Stimulated activated CD8-positive, alpha-beta memory T cell treated with anti-CD3 and anti-CD28 coated beads, Interleukin-7, amount 100 ng/mL, for 24 hours (primary cell): ENCODE measurements around the gene ADAMTS17.
"Not testable (repeated sequence)": the region's sequence is repeated elsewhere in the genome, so short reads cannot be mapped to it uniquely, and the experiment has no call there.

Experiments
- DNase-seq: peaks from one replicate; pipeline ENCODE4 v3.0.0-alpha.2; 2020; ENCODE audit warnings: low read depth

The ADAMTS17 gene

DNA sequence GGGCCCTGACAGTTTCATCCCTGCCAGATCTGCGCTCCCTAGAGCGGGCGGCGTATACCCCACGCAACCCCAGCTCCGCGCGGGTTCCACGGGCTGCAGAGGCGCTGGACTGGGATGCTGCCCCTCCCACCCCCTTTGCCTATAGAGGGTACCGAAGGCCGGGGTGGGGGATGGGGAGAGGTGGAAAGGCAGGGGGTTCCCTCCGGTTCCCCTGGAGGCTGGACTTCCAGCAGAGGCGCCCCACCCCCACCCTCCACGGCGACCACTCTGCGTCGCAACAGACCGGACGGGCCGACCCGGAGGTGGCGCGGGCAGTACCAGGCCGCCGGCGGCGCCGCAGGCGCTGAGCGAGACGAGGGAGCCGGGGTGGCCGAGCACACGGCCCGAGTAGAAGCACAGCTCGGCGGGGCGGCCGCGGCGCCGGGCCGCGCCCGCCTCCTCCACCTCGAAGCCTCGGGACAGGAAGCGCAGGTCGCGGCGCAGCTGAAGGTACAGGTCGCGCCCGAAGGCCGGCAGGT is 995 bp downstream of the ADAMTS17 start:
- DNase-seq = no peak

DNA sequence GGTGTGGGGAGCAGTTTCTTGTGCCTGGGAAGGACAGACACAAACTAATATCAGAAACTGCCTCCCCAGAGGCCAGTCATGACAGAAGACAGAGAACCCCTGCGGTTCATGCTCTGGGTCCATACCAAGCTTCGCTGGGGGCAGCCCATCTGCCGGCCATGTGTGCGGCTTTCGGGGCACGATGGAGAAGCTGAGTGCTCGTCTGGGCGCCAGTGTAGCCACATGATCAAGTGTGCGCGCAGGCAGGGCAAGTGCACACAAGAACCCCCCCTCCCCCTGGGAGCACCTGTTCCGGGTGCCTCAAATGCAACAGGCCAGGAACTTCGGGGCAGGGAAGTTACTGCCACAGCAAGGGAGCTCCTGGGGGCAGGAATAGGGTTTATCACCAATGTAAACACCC is 1.8 kb downstream of the ADAMTS17 start:
- no peak for DNase-seq

- DNase-seq = not testable (repeated sequence)
Observed at GRCh38 chr15:100339451-100339850, 2.3 kb downstream of the ADAMTS17 start.

GRCh38 chr15:100338971-100339444 is 2.8 kb downstream of the ADAMTS17 start:
- DNase-seq = no peak

- DNase-seq = no peak
Observed at GRCh38 chr15:100338247-100338646, 3.5 kb downstream of the ADAMTS17 start.

- no peak for DNase-seq
Observed at GRCh38 chr15:100337096-100338044, 4.4 kb downstream of the ADAMTS17 start.

DNA sequence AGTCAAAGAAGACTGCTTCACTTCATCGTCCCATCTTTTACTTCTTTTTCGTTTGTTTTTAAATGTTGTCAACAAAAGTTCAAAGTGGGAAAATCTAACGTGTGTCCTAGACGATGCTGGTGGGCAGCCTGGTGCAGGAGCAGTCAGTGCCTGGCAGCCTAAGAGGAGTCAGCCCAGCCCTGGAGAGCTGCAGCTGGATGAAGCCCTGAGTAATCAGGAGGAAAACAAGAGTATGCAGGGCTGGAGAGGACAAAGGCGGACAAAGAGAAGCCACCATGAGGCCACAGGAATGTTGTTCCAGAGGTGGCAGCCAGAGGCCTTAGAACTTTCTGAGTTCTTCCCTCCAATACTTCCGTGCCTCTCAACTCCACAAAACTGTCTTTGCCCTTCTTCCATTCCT is 5.7 kb downstream of the ADAMTS17 start:
- DNase-seq = no peak

DNA sequence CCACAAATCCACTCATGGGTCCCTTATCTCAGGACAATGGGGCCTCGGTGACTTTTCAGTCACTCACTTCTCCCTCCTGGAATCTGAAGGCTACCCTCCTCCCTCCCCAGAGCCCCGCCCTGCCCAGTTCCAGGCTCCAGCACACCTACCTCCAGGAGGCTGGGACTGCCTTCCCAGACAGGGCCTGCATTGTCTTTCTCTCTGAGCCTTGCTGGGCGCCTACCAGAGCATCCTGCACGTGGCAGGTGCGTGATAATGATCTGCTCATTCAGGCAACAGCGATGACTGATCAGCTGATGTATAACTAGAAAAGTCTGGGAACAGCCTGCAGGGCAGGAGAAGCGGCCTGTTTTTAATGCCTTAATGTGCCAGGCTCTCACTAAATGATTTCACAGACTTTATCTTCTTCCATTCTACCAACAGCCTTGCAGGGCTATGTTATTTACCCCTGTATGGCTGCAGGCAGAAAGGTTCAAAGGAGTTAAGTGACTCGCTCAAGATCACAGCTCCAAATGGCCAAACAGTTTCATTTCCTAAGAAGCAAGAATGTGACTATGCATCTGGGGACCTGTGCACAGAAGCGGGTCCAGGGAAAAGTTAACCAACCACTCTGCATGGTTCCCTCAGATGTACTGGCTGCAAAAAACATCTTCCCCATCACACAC is 6.3 kb downstream of the ADAMTS17 start:
- no peak for DNase-seq

DNA sequence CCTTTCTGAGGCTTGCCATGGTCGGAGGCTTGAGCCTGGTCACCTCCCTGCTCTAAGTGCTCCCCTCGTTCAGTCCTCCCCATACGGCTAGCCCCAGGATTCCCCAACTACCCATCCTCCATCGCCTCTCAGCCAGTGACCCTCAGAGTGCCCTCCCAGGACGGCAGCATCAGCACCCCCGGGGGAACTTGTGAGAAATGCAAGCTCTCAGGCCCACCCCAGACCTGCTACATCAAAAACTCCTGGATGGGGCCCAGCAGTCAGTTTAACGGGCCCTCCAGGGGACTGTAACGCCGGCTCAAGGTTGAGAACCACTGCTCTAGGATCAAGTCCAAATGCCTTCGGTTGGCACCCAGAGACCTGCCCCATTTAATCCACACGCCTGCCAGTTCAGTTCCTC is 6.9 kb downstream of the ADAMTS17 start:
- DNase-seq = no peak

GRCh38 chr15:100334456-100334855 is 7.3 kb downstream of the ADAMTS17 start:
- no peak for DNase-seq

DNA sequence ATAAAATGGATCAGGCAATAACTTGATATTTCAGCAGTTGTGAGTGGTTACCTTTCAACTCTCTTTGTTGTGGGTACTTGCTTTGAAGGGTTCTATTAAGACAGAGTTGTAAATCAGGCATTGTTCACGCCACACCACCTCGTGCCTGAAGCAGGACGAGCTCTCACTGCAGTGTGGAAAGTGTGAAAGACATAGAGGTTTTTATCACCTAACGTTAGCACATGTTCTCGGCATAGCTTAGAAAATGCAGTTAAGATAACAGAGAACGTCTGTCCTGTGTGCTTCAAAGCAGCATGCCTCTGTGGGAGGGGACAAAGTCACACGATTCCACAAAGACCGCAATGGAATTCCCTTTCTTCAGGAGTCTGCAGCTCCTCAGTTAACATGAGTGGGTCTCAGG is 7.8 kb downstream of the ADAMTS17 start:
- DNase-seq = no peak

DNA sequence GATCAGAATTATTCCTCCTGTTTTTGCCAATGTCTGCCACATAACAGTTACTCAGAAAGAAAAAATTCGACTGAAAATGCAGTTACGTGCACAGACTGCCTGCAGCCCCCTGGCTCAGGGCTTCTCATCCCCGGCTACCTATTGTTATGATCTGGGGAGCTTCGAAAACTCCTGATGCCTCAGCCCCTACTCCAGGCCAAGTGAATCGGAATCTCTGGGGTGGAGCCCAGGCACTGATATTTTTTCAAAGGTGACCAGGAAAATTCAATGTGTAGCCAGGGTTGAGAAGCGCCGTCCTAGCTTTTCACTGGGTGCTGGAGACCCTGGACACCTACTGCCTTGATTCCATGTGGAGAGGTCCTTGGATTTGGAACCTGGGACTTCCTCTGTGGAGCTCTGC is 8.5 kb downstream of the ADAMTS17 start:
- DNase-seq = no peak

GRCh38 chr15:100332721-100333120 is 9.1 kb downstream of the ADAMTS17 start:
- no peak for DNase-seq

- DNase-seq = no peak
Observed at GRCh38 chr15:100332231-100332630, 9.5 kb downstream of the ADAMTS17 start.

DNA sequence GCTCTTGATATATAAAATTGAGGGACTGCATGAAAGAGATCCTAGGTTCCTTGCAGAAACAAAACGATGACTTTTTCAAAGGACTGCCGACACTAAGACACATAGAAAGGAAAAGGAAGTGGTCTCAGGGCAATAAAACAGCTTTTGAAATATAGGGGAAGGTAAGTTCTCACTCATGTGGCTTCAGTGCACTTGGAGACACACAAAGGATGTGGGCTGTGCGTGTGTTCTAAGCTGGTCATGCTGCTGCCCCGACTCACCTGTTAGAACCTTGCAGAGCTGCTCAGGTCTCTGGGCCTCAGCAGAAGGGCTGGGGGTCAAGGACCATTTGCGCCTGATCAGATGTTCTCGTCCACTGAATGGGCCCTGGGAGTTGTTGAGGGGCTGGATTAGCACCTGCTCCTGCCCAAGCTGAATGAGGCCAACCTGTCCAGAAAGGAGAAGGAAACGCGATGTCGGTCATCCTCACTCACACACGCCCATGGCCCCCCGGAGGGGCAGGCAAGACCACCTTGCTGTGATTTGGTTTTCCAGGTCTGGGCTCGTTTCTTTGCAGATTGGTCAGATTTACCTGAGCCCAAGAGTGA is 11.1 kb downstream of the ADAMTS17 start:
- DNase-seq = no peak

DNA sequence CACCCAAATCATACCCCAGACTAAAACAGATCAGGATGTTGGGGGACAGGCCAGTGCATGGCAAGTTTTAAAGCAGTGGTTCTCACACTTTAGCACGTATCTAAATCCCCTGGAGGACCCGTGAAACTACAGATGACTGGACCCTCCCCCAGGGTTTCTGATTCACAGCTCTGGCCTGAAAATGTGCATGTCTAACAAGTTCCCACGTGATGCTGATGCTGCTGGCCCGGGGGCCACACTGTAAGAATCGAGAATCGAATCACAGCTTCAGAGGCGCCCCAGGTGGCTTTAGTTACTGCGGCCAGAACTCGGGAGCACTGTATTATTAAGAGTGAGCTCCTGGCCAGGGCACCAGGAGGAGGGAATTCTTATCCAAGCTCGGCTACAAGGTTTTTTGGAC is 11.6 kb downstream of the ADAMTS17 start:
- DNase-seq = no peak

- no peak for DNase-seq
Observed at GRCh38 chr15:100328796-100329195, 13.0 kb downstream of the ADAMTS17 start.

DNA sequence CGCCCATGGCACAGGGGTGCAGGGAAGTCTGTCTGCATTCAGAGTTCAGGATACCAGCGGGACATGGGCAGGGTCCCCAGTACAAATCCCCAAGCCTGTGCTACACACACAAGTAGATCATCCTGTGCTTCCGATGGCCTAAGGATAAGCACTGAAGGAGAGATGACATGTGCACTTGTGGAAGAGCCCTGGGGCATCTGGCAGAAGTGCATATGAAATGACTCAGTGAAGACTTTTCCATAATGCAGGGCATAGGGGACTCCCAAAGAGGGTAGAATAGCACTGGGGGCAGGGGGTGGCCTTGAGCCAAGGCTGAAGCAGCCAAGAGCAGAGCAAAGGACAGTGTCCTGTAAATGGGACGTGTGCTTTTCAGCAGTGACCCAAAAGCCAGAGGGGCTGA is 22.9 kb downstream of the ADAMTS17 start:
- DNase-seq = no peak

DNA sequence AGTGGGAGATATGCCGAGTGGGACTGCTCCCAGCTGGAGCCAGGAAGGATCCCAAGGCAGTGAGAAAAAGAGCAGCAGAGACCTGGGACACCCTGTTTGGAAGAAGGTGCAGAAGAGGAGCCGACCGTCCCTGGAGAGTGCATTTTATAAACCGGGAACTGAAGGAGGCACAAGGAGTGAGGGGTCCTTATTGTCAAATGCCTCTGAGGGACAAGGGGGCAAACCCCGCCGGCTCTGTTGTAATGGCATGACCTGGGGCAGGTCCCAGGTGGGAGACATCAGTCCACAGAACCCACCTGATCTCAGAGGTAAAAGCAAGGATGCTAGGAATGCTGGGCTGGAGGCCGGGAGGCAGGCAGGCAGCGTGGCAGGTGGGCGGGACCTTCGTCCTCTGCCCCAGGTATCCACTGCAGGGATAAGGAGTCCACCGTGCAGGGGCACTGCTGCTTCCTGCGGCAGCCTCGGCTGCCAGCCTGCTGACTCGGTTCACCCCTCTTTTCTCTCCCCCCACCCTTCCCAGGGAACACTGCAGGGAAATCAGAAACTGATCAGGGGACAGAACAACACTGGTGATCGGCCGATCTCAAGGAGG is 26.9 kb downstream of the ADAMTS17 start:
- DNase-seq = no peak

- DNase-seq = no peak
Observed at GRCh38 chr15:100311833-100312476, 29.8 kb downstream of the ADAMTS17 start.

DNA sequence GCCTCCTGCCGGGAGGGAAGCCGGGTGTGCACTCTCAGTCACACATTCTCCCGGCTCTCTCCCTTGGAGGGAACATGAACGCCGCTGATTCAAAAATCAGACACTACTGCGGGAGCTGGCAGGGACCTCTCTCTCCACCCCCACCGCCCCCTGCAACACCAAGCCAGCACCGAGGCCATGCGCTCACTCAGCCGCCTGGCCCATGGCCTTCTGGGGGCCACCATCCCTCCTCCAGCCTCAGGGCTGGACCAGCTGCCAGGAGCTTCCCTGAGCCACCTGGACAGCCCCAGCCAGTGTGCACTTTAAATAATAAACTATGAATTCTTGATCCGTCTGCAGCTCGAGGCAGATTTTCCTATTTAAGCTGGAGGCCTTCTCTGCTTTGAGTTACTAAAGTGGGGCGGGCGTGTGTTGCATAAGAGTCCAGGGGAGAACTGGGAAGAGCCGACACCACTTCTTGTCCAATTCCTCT is 30.6 kb downstream of the ADAMTS17 start:
- DNase-seq = no peak
